SK-N-SH (cell line): ENCODE results near the gene CD2AP. TPM values are rescaled to one million over a fixed set of nuclear protein-coding genes. Genes with fewer than 3 reads are reported as not detected.
"Not testable (repeated sequence)": the region's sequence is repeated elsewhere in the genome, so short reads cannot be mapped to it uniquely, and the experiment has no call there.

Experiments
- CTCF ChIA-PET: fragments of 300-600, 350-600 bp; formaldehyde crosslinking; extraction: SDS; loops from one replicate; lab custom pipeline; 2021; lab: Yijun Ruan, JAX
- POLR2A ChIA-PET: fragments of 350-600 bp; sonication (Branson Sonifier 250); formaldehyde crosslinking; extraction: SDS; loops from one replicate; lab custom pipeline; 2020; ENCODE audit warnings: antibody characterized with exemption, inconsistent platforms; lab: Yijun Ruan, JAX
- DNase-seq: peaks from one replicate; pipeline ENCODE4 v3.0.0; 2012
- H2AFZ ChIP-seq: fragments of 200-600 bp; sonication (generic); 2 replicates; pipeline ENCODE4 v1.8.1; 2016; ENCODE audit warnings: antibody characterized with exemption, mild to moderate bottlenecking, low read depth
- H3F3A ChIP-seq: fragments of 200-600 bp; sonication (generic); replicated peaks from 2 replicates; pipeline ENCODE3; 2016; ENCODE audit warnings: antibody characterized with exemption, mild to moderate bottlenecking; ENCODE audit not compliant: insufficient read depth
- H3K27ac ChIP-seq, 2 experiments: fragments of 200-500 bp in 1 of 2; fragments of 200-600 bp in 1 of 2; sonication (Bioruptor generic) in 1 of 2; sonication (generic), shearing (Covaris generic) in 1 of 2; 2 replicates each; pipeline versions ENCODE4 v1.5.1 to v1.6.1; 2014 to 2016; ENCODE audit warnings: low read depth in 2 of 2, inconsistent platforms in 1 of 2, low read length in 1 of 2, mild to moderate bottlenecking in 1 of 2, mixed read lengths in 1 of 2
- H3K27me3 ChIP-seq: fragments of 200-600 bp; sonication (generic), shearing (Covaris generic); 2 replicates; pipeline ENCODE4 v1.6.1; 2016; ENCODE audit warnings: mixed run types; ENCODE audit not compliant: insufficient read depth
- H3K36me3 ChIP-seq, 2 experiments: fragments of 200-500 bp in 1 of 2; fragments of 200-600 bp in 1 of 2; sonication (Bioruptor generic) in 1 of 2; sonication (generic) in 1 of 2; replicated peaks in 1 of 2; 2 replicates each; pipeline versions ENCODE3 to v1.5.1; 2014 to 2016; ENCODE audit warnings: low read length in 1 of 2, mild to moderate bottlenecking in 1 of 2; ENCODE audit not compliant: insufficient read depth in 2 of 2, control insufficient read depth in 1 of 2
- H3K4me1 ChIP-seq, 2 experiments: fragments of 200-500 bp in 1 of 2; fragments of 200-600 bp in 1 of 2; sonication (Bioruptor generic) in 1 of 2; sonication (generic), shearing (Covaris generic) in 1 of 2; 2 replicates each; pipeline versions ENCODE4 v1.5.1 to v1.6.1; 2014 to 2016; ENCODE audit warnings: low read depth in 1 of 2, low read length in 1 of 2, mixed run types in 1 of 2; ENCODE audit not compliant: insufficient read depth in 2 of 2, control insufficient read depth in 1 of 2
- H3K4me2 ChIP-seq: fragments of 200-600 bp; sonication (generic), shearing (Covaris generic); 2 replicates; pipeline ENCODE4 v1.6.1; 2017; ENCODE audit warnings: mixed run types
- H3K4me3 ChIP-seq, 2 experiments: fragments of 200-500 bp in 1 of 2; fragments of 200-600 bp in 1 of 2; sonication (Bioruptor generic) in 1 of 2; sonication (generic), shearing (Covaris generic) in 1 of 2; 2 replicates each; pipeline versions ENCODE4 v1.5.1 to v1.8.1; 2014 to 2016; ENCODE audit warnings: low read depth in 2 of 2, inconsistent platforms in 1 of 2, low read length in 1 of 2, mild to moderate bottlenecking in 1 of 2, mixed read lengths in 1 of 2, moderate library complexity in 1 of 2
- H3K79me2 ChIP-seq: fragments of 200-600 bp; sonication (generic); 2 replicates; pipeline ENCODE4 v1.8.1; 2017; ENCODE audit warnings: mild to moderate bottlenecking; ENCODE audit not compliant: insufficient read depth
- H3K9ac ChIP-seq: fragments of 200-600 bp; sonication (generic); 2 replicates; pipeline ENCODE4 v1.6.1; 2017; ENCODE audit warnings: mixed run types
- H3K9me2 ChIP-seq: fragments of 200-600 bp; sonication (generic); 2 replicates; pipeline ENCODE4 v1.6.1; 2017; ENCODE audit warnings: mixed run types
- H3K9me3 ChIP-seq: fragments of 200-600 bp; sonication (generic); 2 replicates; pipeline ENCODE4 v1.6.1; 2017; ENCODE audit warnings: mixed run types, mild to moderate bottlenecking, moderate library complexity
- H4K20me1 ChIP-seq: fragments of 200-600 bp; sonication (generic); 2 replicates; pipeline ENCODE4 v1.6.1; 2017; ENCODE audit warnings: mild to moderate bottlenecking, mixed run types; ENCODE audit not compliant: insufficient read depth
- CHD2 ChIP-seq: fragments of 150-350 bp; IDR thresholded peaks from 2 replicates; pipeline ENCODE4 v1.6.1; 2018; ENCODE audit warnings: low read length; ENCODE audit not compliant: partially characterized antibody
- ELF1 ChIP-seq: IDR thresholded peaks from 2 replicates; pipeline ENCODE4 v1.4.0; 2012
- EP300 ChIP-seq, 2 experiments: IDR thresholded peaks; 2 replicates each; pipeline versions ENCODE4 v1.4.0 to v1.6.1; 2012; ENCODE audit warnings: borderline replicate concordance in 1 of 2, low read depth in 1 of 2, low read length in 1 of 2
- EZH2phosphoT487 ChIP-seq: fragments of 200-600 bp; sonication (generic); IDR thresholded peaks from 2 replicates; pipeline ENCODE4 v1.6.1; 2017; ENCODE audit warnings: low read depth, mixed run types, mild to moderate bottlenecking, antibody characterized with exemption, moderate library complexity, borderline replicate concordance
- FOSL2 ChIP-seq: IDR thresholded peaks from 2 replicates; pipeline ENCODE4 v1.4.0; 2012; ENCODE audit warnings: low read depth, mild to moderate bottlenecking, moderate library complexity, borderline replicate concordance
- FOXM1 ChIP-seq: IDR thresholded peaks from 2 replicates; pipeline ENCODE4 v1.4.0; 2012; ENCODE audit warnings: low read depth, mild to moderate bottlenecking
- GATA2 ChIP-seq: sonication (generic); formaldehyde crosslinking; IDR thresholded peaks from 2 replicates; pipeline ENCODE4 v1.5.0; 2020; ENCODE audit warnings: mild to moderate bottlenecking, missing genetic modification reagents
- JUND ChIP-seq: IDR thresholded peaks from 2 replicates; pipeline ENCODE4 v1.4.0; 2012
- MEF2A ChIP-seq: IDR thresholded peaks from 2 replicates; pipeline ENCODE4 v1.4.0; 2012; ENCODE audit warnings: low read depth, borderline replicate concordance
- NRF1 ChIP-seq: IDR thresholded peaks from 2 replicates; pipeline ENCODE4 v1.6.1; 2012; ENCODE audit warnings: low read depth, mild to moderate bottlenecking, low read length
- RAD21 ChIP-seq: IDR thresholded peaks from 2 replicates; pipeline ENCODE4 v1.6.1; 2012; ENCODE audit warnings: mild to moderate bottlenecking, low read length
- RFX5 ChIP-seq: IDR thresholded peaks from 2 replicates; pipeline ENCODE4 v1.6.1; 2012; ENCODE audit warnings: mild to moderate bottlenecking, improper control_type of control experiment, low read length
- SMC3 ChIP-seq: IDR thresholded peaks from 2 replicates; pipeline ENCODE4 v1.6.1; 2012; ENCODE audit warnings: low read depth, low read length, improper control_type of control experiment
- TCF12 ChIP-seq: IDR thresholded peaks from 2 replicates; pipeline ENCODE4 v1.4.0; 2012
- TEAD4 ChIP-seq: IDR thresholded peaks from 2 replicates; pipeline ENCODE4 v1.4.0; 2012; ENCODE audit warnings: mild to moderate bottlenecking, borderline replicate concordance; ENCODE audit not compliant: insufficient read depth
- WGBS: methylation state at CpG from one replicate; pipeline ENCODE4 v1.1.6; 2017; ENCODE audit warnings: low lambda C conversion rate; 5-methylcytosine and 5-hydroxymethylcytosine counted together
- polyA plus RNA-seq, 3 experiments: library from polyadenylated mRNA; depleted of rRNA; stranded (reverse); fragments of >200 nt; gene quantifications; 2 replicates each; pipeline ENCODE4 v1.2.3, GENCODE V29; 2012
- TF ChIP-seq, protein P1 (sequence below): IDR thresholded peaks from 2 replicates; pipeline ENCODE4 v1.4.0; 2012; ENCODE audit warnings: low read depth, borderline replicate concordance
- TF ChIP-seq, protein P2 (sequence below): IDR thresholded peaks from 2 replicates; pipeline ENCODE4; 2012
- TF ChIP-seq, protein P3 (sequence below): IDR thresholded peaks from 2 replicates; pipeline ENCODE4 v1.6.1; 2012; ENCODE audit warnings: mild to moderate bottlenecking, low read depth, low read length, moderate library complexity

CD2AP gene
- polyA plus RNA-seq, 1 of the 3 experiments (the other 2 are of a cell fraction): 1.6 TPM

DNA sequence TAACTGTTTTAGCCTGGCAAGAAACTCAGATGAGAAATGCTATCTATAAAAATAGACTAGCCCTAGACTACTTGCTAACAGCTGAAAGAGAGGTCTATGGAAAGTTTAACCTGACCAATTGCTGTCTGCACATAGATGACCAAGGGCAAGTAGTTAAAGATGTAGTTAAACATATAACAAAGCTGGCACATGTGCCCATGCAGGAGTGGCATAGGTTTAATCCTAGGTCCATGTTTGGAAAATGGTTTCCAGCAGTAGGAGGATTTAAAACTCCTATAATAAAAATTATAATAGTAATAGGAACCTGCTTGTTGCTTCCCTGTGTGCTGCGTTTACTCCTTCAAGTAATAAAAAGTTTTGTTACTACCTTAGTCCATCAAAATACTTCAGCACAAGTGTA is 169.6 kb downstream of the CD2AP start:
- H3K9me2 ChIP-seq: no peaks in the 10 kb centered on the region
- ChIA-PET CTCF (no interaction called here), POLR2A (no interaction called here)
- no peaks in the 10 kb centered on the region for H3K36me3 ChIP-seq
- H3K9me3 ChIP-seq: no peaks in the 10 kb centered on the region
- no peaks in the 10 kb centered on the region for H4K20me1 ChIP-seq
- TF ChIP-seq CHD2 (no peak), JUND (no peak), TCF12 (no peak), SMC3 (no peak), NRF1 (no peak), GATA2 (CRISPR knock-in tag) (no peak), RFX5 (no peak), EP300 (IDR thresholded peaks at IDR 0.05; ENCODE audit: borderline replicate concordance in 1 of 2, low read depth in 1 of 2, low read length in 1 of 2) (no peak), ELF1 (no peak), FOXM1 (no peak), RAD21 (no peak), MEF2A (no peak), TEAD4 (no peak), EZH2phosphoT487 (no peak), FOSL2 (no peak)
- TF ChIP-seq, protein P1, sequence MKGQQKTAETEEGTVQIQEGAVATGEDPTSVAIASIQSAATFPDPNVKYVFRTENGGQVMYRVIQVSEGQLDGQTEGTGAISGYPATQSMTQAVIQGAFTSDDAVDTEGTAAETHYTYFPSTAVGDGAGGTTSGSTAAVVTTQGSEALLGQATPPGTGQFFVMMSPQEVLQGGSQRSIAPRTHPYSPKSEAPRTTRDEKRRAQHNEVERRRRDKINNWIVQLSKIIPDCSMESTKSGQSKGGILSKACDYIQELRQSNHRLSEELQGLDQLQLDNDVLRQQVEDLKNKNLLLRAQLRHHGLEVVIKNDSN: no peak
- TF ChIP-seq, protein P2, sequence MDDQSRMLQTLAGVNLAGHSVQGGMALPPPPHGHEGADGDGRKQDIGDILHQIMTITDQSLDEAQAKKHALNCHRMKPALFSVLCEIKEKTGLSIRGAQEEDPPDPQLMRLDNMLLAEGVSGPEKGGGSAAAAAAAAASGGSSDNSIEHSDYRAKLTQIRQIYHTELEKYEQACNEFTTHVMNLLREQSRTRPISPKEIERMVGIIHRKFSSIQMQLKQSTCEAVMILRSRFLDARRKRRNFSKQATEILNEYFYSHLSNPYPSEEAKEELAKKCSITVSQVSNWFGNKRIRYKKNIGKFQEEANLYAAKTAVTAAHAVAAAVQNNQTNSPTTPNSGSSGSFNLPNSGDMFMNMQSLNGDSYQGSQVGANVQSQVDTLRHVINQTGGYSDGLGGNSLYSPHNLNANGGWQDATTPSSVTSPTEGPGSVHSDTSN: no peak
- TF ChIP-seq, protein P3, sequence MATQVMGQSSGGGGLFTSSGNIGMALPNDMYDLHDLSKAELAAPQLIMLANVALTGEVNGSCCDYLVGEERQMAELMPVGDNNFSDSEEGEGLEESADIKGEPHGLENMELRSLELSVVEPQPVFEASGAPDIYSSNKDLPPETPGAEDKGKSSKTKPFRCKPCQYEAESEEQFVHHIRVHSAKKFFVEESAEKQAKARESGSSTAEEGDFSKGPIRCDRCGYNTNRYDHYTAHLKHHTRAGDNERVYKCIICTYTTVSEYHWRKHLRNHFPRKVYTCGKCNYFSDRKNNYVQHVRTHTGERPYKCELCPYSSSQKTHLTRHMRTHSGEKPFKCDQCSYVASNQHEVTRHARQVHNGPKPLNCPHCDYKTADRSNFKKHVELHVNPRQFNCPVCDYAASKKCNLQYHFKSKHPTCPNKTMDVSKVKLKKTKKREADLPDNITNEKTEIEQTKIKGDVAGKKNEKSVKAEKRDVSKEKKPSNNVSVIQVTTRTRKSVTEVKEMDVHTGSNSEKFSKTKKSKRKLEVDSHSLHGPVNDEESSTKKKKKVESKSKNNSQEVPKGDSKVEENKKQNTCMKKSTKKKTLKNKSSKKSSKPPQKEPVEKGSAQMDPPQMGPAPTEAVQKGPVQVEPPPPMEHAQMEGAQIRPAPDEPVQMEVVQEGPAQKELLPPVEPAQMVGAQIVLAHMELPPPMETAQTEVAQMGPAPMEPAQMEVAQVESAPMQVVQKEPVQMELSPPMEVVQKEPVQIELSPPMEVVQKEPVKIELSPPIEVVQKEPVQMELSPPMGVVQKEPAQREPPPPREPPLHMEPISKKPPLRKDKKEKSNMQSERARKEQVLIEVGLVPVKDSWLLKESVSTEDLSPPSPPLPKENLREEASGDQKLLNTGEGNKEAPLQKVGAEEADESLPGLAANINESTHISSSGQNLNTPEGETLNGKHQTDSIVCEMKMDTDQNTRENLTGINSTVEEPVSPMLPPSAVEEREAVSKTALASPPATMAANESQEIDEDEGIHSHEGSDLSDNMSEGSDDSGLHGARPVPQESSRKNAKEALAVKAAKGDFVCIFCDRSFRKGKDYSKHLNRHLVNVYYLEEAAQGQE: no peak
- no peak overlapping the region for H2AFZ ChIP-seq
- no peak overlapping the region for H3K9ac ChIP-seq
- H3K27ac ChIP-seq: no peak overlapping the region
- 10% methylated on average over 1 of the region's 1 CpG for WGBS
- no peaks in the 10 kb centered on the region for H3F3A ChIP-seq
- DNase-seq: no peak
- no peak overlapping the region for H3K4me2 ChIP-seq
- H3K4me3 ChIP-seq: no peak overlapping the region
- no peaks in the 10 kb centered on the region; the same call in 1 of the 2 replicates for H3K27me3 ChIP-seq
- no peaks in the 10 kb centered on the region for H3K4me1 ChIP-seq
- H3K79me2 ChIP-seq: no peaks in the 10 kb centered on the region

DNA sequence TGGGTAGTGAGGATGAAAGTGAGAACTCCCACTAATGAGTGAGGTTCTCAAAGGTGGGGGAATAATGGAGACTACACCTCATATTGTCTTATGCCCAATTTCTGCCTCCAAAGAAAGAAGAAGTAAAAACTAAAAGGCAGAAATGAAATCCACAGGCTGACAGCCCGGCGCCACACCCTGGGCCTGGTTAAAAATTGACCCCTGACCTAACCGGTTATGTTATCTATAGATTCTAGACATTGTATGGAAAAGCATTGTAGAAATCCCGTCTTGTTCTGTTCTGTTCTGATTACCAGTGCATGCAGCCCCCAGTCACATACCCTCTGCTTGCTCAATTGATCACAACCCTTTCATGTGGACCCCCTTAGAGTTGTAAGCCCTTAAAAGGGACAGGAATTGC is 170.0 kb downstream of the CD2AP start:
- H3F3A ChIP-seq, DNase-seq, H3K36me3 ChIP-seq, H3K4me3 ChIP-seq, CTCF ChIA-PET, POLR2A ChIA-PET, H3K79me2 ChIP-seq, H3K4me1 ChIP-seq, H2AFZ ChIP-seq, H3K9ac ChIP-seq, H3K9me3 ChIP-seq, H4K20me1 ChIP-seq, H3K4me2 ChIP-seq, H3K27ac ChIP-seq, H3K27me3 ChIP-seq, H3K9me2 ChIP-seq: not testable (repeated sequence)
- 26% methylated on average over 4 of the region's 4 CpGs for WGBS
